PC-3 (cell line): ENCODE data around the gene HPX. TPM values are rescaled to one million over a fixed set of nuclear protein-coding genes. Genes with fewer than 3 reads are reported as not detected.

Experiments used
- total RNA-seq: library from RNA; depleted of rRNA; stranded (reverse); fragments of >200 nt; gene quantifications from 2 replicates; pipeline ENCODE4 v1.2.3, GENCODE V29; 2014; rRNA removed

HPX gene
- total RNA-seq, 1 experiment from 2014 or later: 1.6 TPM

Other genes with a start within 250 kb of the HPX start
- gene OR52W1, start 241.8 kb downstream of the HPX start, total RNA-seq: not detected in 2 replicates
- not detected in 2 replicates for gene C11orf42, start 235.4 kb downstream of the HPX start, total RNA-seq
- gene FHIP1B, start 206.4 kb downstream of the HPX start, total RNA-seq: 23.3 and 30.4 TPM in 2 replicates
- 0.51 TPM in 1 of 2 replicates, not detected in the other for gene CNGA4, start 201.9 kb downstream of the HPX start, total RNA-seq
- not detected in 2 replicates for gene CCKBR, start 181.1 kb downstream of the HPX start, total RNA-seq
- not detected in 2 replicates for gene CAVIN3, start 120.5 kb downstream of the HPX start, total RNA-seq
- gene SMPD1, start 50.5 kb downstream of the HPX start, total RNA-seq: 12.1 and 12.9 TPM in 2 replicates
- gene APBB1, start 21.9 kb downstream of the HPX start, total RNA-seq: 17.5 and 24.7 TPM in 2 replicates
- 20.3 and 24.7 TPM in 2 replicates for gene TRIM3, start 33.0 kb upstream of the HPX start, total RNA-seq
- gene ARFIP2, start 40.3 kb upstream of the HPX start, total RNA-seq: 57.2 and 65.2 TPM in 2 replicates
- gene TIMM10B, start 40.5 kb upstream of the HPX start, total RNA-seq: 25.5 and 26.4 TPM in 2 replicates
- gene DNHD1, start 56.3 kb upstream of the HPX start, total RNA-seq: 9.3 and 14.5 TPM in 2 replicates
- 15.1 and 16.9 TPM in 2 replicates for gene RRP8, start 162.6 kb upstream of the HPX start, total RNA-seq
- gene ILK, start 162.8 kb upstream of the HPX start, total RNA-seq: 73.0 and 73.9 TPM in 2 replicates
- 102 and 128 TPM in 2 replicates for gene TAF10, start 171.2 kb upstream of the HPX start, total RNA-seq
- 21.6 and 48.3 TPM in 2 replicates for gene TPP1, start 178.4 kb upstream of the HPX start, total RNA-seq
- gene DCHS1, start 214.8 kb upstream of the HPX start, total RNA-seq: under 0.01 TPM in 1 of 2 replicates, not detected in the other
- 72.5 and 78.1 TPM in 2 replicates for gene MRPL17, start 242.4 kb upstream of the HPX start, total RNA-seq